Measurements from ENCODE around the gene TNK2.
A peak's percentile ranks its signal among the peaks of the same experiment; 100 is the strongest.
"Not testable (repeated sequence)": the region's sequence is repeated elsewhere in the genome, so short reads cannot be mapped to it uniquely, and the experiment has no call there.

TNK2 gene

GRCh38 chr3:195929452-195929851 lies 21.1 kb upstream of the TNK2 start:
- DNase-seq: no peak
- in situ Hi-C loops (cut with HindIII; ENCODE audit: low pct_ligation_motif_present, low pct_unique_long_range_greater_than_20kb, low sequenced_read_pairs): no loop called here

- in situ Hi-C loops (cut with HindIII; ENCODE audit: low pct_ligation_motif_present, low pct_unique_long_range_greater_than_20kb, low sequenced_read_pairs): no loop called here
- DNase-seq: no peak
Measured at GRCh38 chr3:195921334-195921791, 13.0 kb upstream of the TNK2 start.

DNA sequence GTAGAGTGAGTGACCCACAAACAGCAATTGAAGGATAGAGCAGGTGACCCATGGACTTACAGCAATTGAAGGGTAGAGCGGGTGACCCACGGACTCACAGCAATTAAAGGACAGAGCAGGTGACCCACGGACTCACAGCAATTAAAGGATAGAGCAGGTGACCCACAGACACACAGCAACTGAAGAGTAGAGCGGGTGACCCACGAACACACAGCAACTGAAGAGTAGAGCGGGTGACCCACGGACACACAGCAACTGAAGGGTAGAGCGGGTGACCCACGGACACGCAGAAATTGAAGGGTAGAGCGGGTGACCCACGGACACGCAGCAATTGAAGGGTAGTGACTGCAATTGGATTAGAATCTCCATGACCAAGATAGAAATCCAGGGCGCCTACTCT lies 9.8 kb upstream of the TNK2 start:
- no peak for DNase-seq
- in situ Hi-C loops (cut with HindIII; ENCODE audit: low pct_ligation_motif_present, low pct_unique_long_range_greater_than_20kb, low sequenced_read_pairs): no loop called here

DNA sequence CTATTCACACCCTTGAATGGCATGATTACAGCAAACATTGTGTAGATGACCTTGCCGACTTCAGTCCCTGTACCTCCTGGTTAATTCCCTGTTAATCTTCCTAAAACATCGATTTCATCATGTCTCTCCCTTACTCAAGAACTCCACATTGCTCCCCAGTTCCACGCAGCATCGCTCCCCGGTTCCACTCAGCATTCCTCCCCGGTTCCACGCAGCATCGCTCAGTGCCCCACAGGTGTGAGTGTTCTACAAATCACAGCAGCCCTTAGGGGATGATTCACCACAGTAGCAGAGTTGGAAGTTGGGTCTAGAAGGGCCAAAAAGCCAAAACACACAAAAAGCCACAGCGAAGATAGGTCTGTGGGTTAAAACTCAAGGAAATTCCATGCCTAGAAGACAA lies 8.6 kb upstream of the TNK2 start:
- in situ Hi-C loops (cut with HindIII; ENCODE audit: low pct_ligation_motif_present, low pct_unique_long_range_greater_than_20kb, low sequenced_read_pairs): no loop called here
- DNase-seq: no peak

GRCh38 chr3:195916291-195916690 lies 7.9 kb upstream of the TNK2 start:
- DNase-seq: no peak
- in situ Hi-C loops (cut with HindIII; ENCODE audit: low pct_ligation_motif_present, low pct_unique_long_range_greater_than_20kb, low sequenced_read_pairs): no loop called here

GRCh38 chr3:195914648-195915473 lies 6.5 kb upstream of the TNK2 start:
- in situ Hi-C loops (cut with HindIII; ENCODE audit: low pct_ligation_motif_present, low pct_unique_long_range_greater_than_20kb, low sequenced_read_pairs): no loop called here
- peak; percentile 94 for DNase-seq

DNA sequence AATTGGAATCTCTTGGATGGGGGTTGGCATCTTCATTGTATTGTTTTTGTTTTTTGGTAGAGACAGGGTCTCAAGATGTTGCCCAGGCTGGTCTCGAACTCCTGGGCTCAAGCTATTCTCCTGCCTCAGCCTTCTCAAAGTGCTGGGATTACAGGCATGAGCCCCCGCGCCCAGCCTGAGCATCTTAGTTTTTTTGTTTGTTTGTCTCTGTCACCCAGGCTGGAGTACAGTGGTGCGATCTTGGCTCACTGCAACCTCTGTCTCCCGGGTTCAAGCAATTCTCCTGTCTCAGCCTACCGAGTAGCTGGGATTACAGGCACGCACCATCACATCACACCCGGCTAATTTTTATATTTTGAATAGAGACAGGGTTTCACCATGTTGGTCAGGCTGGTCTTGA lies 5.8 kb upstream of the TNK2 start:
- DNase-seq; in situ Hi-C loops (cut with HindIII; ENCODE audit: low pct_ligation_motif_present, low pct_unique_long_range_greater_than_20kb, low sequenced_read_pairs): not testable (repeated sequence)

DNA sequence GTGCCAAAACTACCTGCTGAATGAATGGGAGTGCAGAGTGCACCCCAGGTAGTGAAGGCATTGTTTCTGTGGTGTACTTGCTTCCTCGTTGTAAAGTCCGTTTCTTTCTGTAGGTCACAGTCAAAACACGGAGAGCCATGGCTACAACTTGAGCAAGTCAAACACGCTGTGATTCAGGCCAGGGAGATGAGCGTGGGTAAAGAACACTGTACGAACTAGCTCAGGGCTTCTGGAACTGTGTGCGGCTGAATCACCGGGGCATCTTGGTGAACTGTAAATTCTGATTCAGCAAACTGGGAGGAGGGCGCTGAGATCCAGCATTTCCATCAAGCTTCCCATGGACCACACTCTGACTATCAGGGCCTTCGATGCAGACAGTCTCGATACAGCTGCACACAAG lies 5.0 kb upstream of the TNK2 start:
- no peak for DNase-seq
- in situ Hi-C loops (cut with HindIII; ENCODE audit: low pct_ligation_motif_present, low pct_unique_long_range_greater_than_20kb, low sequenced_read_pairs): no loop called here

DNA sequence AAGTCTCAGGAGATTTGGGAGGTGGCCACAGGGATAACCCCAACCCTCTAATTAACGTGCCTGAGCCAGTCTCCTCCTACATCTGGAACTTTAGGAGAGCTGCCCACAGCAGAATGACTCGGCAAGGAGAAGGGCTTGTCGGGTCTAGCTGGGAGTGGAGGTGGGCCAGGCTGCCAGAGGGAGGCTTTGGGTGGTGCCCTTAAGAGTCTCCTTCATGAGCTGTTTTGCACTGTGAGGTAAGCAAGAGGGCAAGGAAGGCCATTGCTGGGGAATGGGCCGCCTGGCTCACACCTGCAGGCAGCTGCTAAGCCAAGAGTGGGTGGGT lies 3.6 kb upstream of the TNK2 start:
- in situ Hi-C loops (cut with HindIII; ENCODE audit: low pct_ligation_motif_present, low pct_unique_long_range_greater_than_20kb, low sequenced_read_pairs): no loop called here
- no peak for DNase-seq

DNA sequence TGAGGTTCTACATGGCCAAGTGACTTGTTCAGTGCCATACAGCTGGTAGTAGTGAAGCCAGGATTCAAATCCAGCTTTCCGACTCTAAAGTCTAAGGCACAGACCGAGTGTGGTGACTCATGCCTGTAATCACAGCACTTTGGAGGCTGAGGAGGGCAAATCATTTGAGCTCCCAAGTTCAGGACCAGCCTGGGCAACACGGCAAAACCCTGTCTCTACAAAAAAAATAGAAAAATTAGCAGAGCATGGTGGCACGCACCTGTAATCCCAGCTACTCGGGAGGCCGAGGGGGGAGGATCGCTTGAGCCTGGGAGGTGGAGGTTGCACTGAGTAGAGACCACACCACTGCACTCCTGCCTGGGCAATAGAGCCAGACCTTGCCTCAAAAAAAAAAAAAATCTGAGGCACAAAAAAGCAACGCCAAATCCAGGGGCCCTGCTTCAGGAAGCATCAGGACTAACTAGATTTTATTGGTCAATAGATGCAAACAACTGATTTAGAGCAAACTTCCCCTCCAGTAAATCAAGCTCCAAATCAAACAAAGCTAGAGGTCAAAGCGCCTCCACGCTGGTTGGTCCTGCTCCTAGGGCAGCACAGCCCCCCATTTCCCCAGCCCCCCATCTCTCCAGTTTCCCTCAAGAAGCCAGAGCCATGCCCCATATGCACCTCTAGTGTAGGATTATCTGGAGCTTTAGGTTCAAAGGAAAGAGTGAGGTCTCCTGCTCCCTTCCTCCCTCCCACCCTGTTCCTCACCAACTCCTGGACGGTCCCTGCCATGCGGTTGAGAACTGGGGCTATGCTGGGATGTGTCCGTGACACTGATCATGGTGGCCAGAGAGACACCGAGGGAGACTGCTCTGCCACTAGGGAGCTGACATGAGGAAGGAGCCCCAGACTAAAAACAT lies 2.9 kb upstream of the TNK2 start:
- in situ Hi-C loops (cut with HindIII; ENCODE audit: low pct_ligation_motif_present, low pct_unique_long_range_greater_than_20kb, low sequenced_read_pairs): no loop called here
- no peak for DNase-seq

DNA sequence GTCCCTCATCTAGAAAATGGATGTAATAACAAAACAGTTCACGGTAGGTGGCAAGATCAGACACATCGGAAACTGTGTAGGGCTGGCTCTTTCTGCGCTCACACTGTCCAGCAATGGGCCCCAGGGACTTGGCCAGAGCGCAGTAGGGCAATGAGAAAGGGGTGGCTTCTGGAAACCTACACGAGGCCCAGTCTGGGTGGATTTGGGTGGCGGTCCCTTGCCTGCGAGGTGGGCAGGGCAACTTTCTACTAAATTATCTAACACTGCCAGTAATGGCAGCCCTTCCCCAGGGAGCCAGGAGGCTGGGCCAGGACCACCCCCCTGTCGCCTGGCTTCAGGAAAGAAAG lies 2.1 kb upstream of the TNK2 start:
- no peak for DNase-seq
- in situ Hi-C loops (cut with HindIII; ENCODE audit: low pct_ligation_motif_present, low pct_unique_long_range_greater_than_20kb, low sequenced_read_pairs): no loop called here

- DNase-seq: peak; percentile 73
- in situ Hi-C loops (cut with HindIII; ENCODE audit: low pct_ligation_motif_present, low pct_unique_long_range_greater_than_20kb, low sequenced_read_pairs): no loop called here
Measured at GRCh38 chr3:195909644-195910498, 1.5 kb upstream of the TNK2 start.

GRCh38 chr3:195908694-195909581 lies 587 bp upstream of the TNK2 start:
- in situ Hi-C loops (cut with HindIII; ENCODE audit: low pct_ligation_motif_present, low pct_unique_long_range_greater_than_20kb, low sequenced_read_pairs): no loop called here

GRCh38 chr3:195907684-195907933 lies 742 bp downstream of the TNK2 start:
- DNase-seq: no peak
- in situ Hi-C loops (cut with HindIII; ENCODE audit: low pct_ligation_motif_present, low pct_unique_long_range_greater_than_20kb, low sequenced_read_pairs): no loop called here

More at GRCh38 chr3:195908694-195909581, 587 bp upstream of the TNK2 start:
- DNase-seq: peak; percentile 16

DNA sequence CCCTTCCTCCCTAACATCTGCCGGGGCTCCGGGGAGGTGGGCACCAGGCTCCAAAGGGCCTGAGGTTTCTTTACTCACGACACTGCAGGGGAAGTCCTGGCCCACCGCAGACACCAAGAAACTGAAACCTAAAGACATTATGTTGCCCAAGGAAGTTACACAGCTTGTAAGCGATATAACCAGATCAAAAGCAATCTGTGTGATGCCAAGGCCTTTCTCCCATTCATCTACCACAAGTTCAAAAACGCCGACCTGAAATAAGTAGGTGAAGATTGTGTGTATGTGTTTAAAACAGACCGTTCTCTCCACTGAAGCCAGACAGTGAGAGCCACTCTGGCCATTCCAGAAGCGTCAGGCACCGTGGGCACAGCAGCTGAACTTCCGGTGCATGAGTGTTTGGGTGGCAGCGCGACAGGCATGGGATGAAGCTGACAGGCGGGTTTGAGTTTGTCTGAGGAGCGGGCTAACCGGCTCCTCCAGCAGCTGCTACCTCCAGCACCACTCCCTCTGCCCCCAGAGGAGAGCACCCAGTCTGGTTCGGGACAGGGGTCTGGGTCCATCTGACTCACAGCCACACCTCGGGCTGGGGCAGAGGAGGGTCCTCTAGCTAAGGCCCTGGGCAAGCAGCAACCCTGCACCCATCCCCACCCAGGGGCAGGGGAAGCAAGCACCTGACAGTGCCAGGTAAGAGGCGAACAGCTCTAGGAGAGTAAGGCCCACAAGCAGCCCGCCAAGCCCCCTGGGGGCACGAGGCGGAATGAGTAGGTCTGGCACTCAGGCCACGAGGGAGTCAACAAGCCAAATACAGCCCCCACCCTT lies 1.3 kb downstream of the TNK2 start:
- DNase-seq: no peak
- in situ Hi-C loops (cut with HindIII; ENCODE audit: low pct_ligation_motif_present, low pct_unique_long_range_greater_than_20kb, low sequenced_read_pairs): no loop called here

DNA sequence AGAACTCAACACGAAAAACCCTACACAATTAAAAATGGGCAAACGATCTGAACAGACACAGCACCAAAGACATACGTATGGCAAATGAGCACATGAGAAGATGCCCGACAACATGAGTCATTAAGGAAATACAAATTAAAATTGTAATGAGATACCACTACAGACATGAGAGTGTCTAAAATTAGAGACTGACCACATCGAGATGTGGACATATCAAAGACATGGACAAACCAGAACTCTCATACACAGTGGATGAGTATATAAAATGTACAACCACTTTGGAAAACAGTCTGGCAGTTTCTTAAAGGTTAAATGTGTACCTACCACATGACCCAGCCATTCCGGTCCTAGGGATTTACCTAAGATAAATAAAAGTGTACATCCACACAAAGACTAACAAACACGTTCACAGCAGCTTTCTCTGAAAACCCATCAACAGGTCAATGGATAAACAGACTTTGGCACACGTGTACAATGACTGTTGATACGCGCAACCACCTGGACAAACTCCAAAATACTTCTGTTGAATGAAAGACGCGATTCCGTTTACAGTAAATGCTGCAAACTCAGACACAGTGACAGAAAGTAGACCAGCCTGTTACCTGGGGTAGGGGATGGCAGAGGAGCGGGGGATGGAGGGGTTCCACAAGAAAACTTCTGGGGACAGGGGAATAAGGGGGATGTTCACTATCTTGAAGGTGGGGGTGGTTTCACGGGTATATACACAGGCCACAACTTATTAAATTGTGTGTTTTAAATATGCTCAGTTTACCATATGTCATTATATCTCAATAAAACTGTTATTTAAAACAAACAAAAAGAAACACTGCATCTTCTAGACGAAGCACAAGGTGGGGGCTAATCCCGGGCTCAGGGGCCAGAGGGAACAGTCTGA lies 2.1 kb downstream of the TNK2 start:
- in situ Hi-C loops (cut with HindIII; ENCODE audit: low pct_ligation_motif_present, low pct_unique_long_range_greater_than_20kb, low sequenced_read_pairs): no loop called here
- no peak for DNase-seq

DNA sequence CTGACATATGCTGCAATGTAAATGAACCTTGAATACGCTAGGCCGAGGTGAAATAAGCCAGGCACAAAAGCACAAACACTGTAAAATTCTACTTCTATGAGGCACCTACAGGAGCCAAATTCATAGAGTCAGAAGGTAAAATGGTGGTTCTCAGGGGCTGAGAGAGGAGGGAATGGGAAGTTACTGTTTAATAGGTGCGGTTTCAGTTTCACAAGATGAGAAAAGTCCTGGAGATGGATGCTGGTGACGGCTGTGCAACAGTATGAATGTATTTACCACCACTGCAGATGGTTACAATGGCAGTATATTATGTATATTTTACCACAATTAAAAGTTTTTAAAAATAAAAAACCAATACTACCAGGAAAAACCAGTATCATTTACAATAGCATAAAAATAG lies 4.0 kb downstream of the TNK2 start:
- in situ Hi-C loops (cut with HindIII; ENCODE audit: low pct_ligation_motif_present, low pct_unique_long_range_greater_than_20kb, low sequenced_read_pairs): no loop called here
- no peak for DNase-seq
